B cell (primary cell): ENCODE measurements around the gene KCNJ13. TPM values are rescaled to one million over a fixed set of nuclear protein-coding genes. Genes with fewer than 3 reads are reported as not detected.

Experiments used
- ATAC-seq: fragments of 200-7000 bp; cut with Tn5 transposase; one replicate; pipeline ENCODE4 v1.10.0; 2021; ENCODE audit warnings: low read depth, mild to moderate bottlenecking, moderate number of reproducible peaks, moderate library complexity
- CTCF ChIA-PET: fragments of 350-600 bp; sonication (Branson Sonifier 250); formaldehyde crosslinking; loops from one replicate; lab custom pipeline; 2021; ENCODE audit warnings: antibody characterized with exemption, inconsistent platforms; lab: Charles Lee
- POLR2A ChIA-PET: fragments of 350-600 bp; sonication (Branson Sonifier 250); formaldehyde crosslinking; loops from one replicate; lab custom pipeline; 2021; ENCODE audit warnings: antibody characterized with exemption; lab: Charles Lee
- DNase-seq: peaks from one replicate; pipeline ENCODE4 v3.0.0; 2013
- H2AFZ ChIP-seq: 2 replicates; pipeline ENCODE4 v1.6.1; 2012; ENCODE audit warnings: mild to moderate bottlenecking, low read depth, low read length; ENCODE audit not compliant: insufficient read depth, poor library complexity, severe bottlenecking
- H3K27ac ChIP-seq, 2 donors: 1 replicate in 1 of 2; 2 replicates in 1 of 2; pipeline ENCODE4 v1.5.1; 2012 to 2013; ENCODE audit warnings: low read length in 2 of 2, mild to moderate bottlenecking in 2 of 2, moderate library complexity in 1 of 2
- H3K27me3 ChIP-seq, 4 experiments: fragments of 200-600 bp in 1 of 4; sonication (generic) in 1 of 4; replicated peaks in 1 of 4; 1 replicate in 2 of 4; 2 replicates in 2 of 4; pipeline versions ENCODE4 v1.6.1 to v1.7.0; 2013 to 2016; ENCODE audit warnings: low read length in 3 of 4, mild to moderate bottlenecking in 2 of 4, mixed read lengths in 1 of 4, moderate library complexity in 1 of 4; ENCODE audit not compliant: insufficient read depth in 4 of 4, control insufficient read depth in 3 of 4; ENCODE audit errors: control extremely low read depth in 1 of 4
- H3K36me3 ChIP-seq, 2 experiments: replicated peaks in 1 of 2; 1 replicate in 1 of 2; 2 replicates in 1 of 2; pipeline versions ENCODE4 v1.6.1 to v1.7.1; 2013; ENCODE audit warnings: low read length in 1 of 2; ENCODE audit not compliant: insufficient read depth in 2 of 2, control insufficient read depth in 1 of 2; ENCODE audit errors: control extremely low read depth in 1 of 2, extremely low read depth in 1 of 2
- H3K4me1 ChIP-seq, 2 donors: fragments of 200-600 bp in 1 of 2; sonication (generic) in 1 of 2; 1 replicate in 1 of 2; 2 replicates in 1 of 2; pipeline versions ENCODE4 v1.5.1 to v1.6.1; 2013 to 2017; ENCODE audit warnings: low read length in 2 of 2; ENCODE audit not compliant: control insufficient read depth in 2 of 2, insufficient read depth in 2 of 2
- H3K4me2 ChIP-seq: replicated peaks from 2 replicates; pipeline ENCODE3; 2012; ENCODE audit warnings: mild to moderate bottlenecking, low read depth, low read length; ENCODE audit not compliant: poor library complexity, severe bottlenecking
- H3K4me3 ChIP-seq, 5 experiments: fragments of 200-600 bp in 1 of 5; sonication (generic) in 1 of 5; 1 replicate in 3 of 5; 2 replicates in 2 of 5; pipeline versions ENCODE4 v1.5.1 to v1.7.0; 2011 to 2016; ENCODE audit warnings: low read length in 4 of 5, mild to moderate bottlenecking in 4 of 5, low read depth in 2 of 5, control low read depth in 1 of 5, moderate library complexity in 1 of 5; ENCODE audit not compliant: insufficient read depth in 1 of 5; ENCODE audit errors: control extremely low read depth in 1 of 5, extremely low read depth in 1 of 5
- H3K79me2 ChIP-seq: fragments of 200-600 bp; sonication (generic); one replicate; pipeline ENCODE4 v1.6.0; 2016; ENCODE audit warnings: low read length; ENCODE audit not compliant: control insufficient read depth, insufficient read depth
- H3K9ac ChIP-seq: fragments of 200-600 bp; sonication (generic); 2 replicates; pipeline ENCODE4 v1.6.1; 2017; ENCODE audit warnings: mild to moderate bottlenecking, low read length, moderate library complexity
- H3K9me3 ChIP-seq, 3 donors: one replicate each; pipeline versions ENCODE4 v1.6.1 to v1.7.1; 2013; ENCODE audit warnings: low read length in 2 of 3; ENCODE audit not compliant: control insufficient read depth in 2 of 3, insufficient read depth in 1 of 3; ENCODE audit errors: control extremely low read depth in 1 of 3
- H4K20me1 ChIP-seq: 2 replicates; pipeline ENCODE4 v1.6.0; 2012; ENCODE audit warnings: mild to moderate bottlenecking, low read length; ENCODE audit not compliant: insufficient read depth, control insufficient read depth, poor library complexity, severe bottlenecking
- H3K27ac Mint-ChIP-seq: one replicate; pipeline ENCODE4 v1.8.0; 2021; ENCODE audit warnings: mixed read lengths
- H3K27me3 Mint-ChIP-seq: one replicate; pipeline ENCODE4 v1.8.0; 2021; ENCODE audit warnings: mixed read lengths
- H3K4me1 Mint-ChIP-seq: one replicate; pipeline ENCODE4 v1.8.0; 2021; ENCODE audit warnings: mixed read lengths
- H3K4me3 Mint-ChIP-seq: one replicate; pipeline ENCODE4 v1.8.0; 2021; ENCODE audit warnings: mixed read lengths
- H3K9me3 Mint-ChIP-seq: one replicate; pipeline ENCODE4 v1.8.0; 2022; ENCODE audit warnings: mixed read lengths; ENCODE audit not compliant: insufficient read depth
- EZH2 ChIP-seq: IDR thresholded peaks from 2 replicates; pipeline ENCODE4 v1.6.1; 2012; ENCODE audit warnings: borderline replicate concordance, low read depth, mild to moderate bottlenecking, moderate library complexity, low read length; ENCODE audit not compliant: insufficient read depth, poor library complexity, severe bottlenecking
- WGBS: methylation state at CpG from one replicate; pipeline ENCODE4 v1.1.5; 2013; ENCODE audit warnings: missing lambda C conversion rate; ENCODE audit not compliant: insufficient coverage; 5-methylcytosine and 5-hydroxymethylcytosine counted together
- intact Hi-C: fragments of 100-400 bp; cut with micrococcal nuclease; formaldehyde crosslinking; loops from one replicate; pipeline ENCODE4 v1.10.0; 2022
- polyA plus RNA-seq: library from polyadenylated mRNA; depleted of rRNA; stranded (reverse); fragments of >200 nt; gene quantifications from 2 replicates; pipeline ENCODE4 v1.2.3, GENCODE V29; 2012
- total RNA-seq, 2 donors: library from RNA; stranded (reverse); fragments of 120-200 nt in 1 of 2; gene quantifications; 1 replicate in 1 of 2; 2 replicates in 1 of 2; pipeline versions ENCODE4 v1.2.3 to v1.2.4, GENCODE V29; 2013 to 2022
- TF ChIP-seq, protein P1 (sequence below): fragments of 200-600 bp; IDR thresholded peaks from one replicate; pipeline ENCODE4 v1.8.0; 2022; ENCODE audit warnings: antibody characterized with exemption, mild to moderate bottlenecking

Gene KCNJ13
- total and polyA plus RNA-seq, 2 donors (not counting 1 experiment from before 2014, with no cell fraction given): not detected

DNA sequence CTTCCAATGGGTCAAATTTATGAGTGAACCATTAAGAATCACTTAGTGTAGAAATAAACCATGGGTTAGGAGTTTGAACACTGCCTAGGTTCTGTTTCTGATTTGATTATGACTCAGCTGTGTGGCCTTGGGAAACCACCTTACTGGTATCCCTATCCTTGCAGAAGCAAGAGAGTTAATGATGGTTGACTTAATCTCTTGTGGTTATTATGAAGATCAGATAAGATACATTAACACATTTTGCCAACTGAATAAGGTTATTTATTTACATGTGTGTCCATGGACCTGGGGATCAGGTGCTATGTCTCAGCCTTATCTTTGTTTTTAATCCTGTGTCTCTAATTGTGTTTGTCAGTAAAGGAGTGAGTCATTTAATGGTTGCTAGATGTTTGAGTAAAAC is 5.4 kb upstream of the KCNJ13 start:
- no peak for ATAC-seq
- DNase-seq: no peak
- no peaks in the 10 kb centered on the region for H4K20me1 ChIP-seq
- no peak overlapping the region for H3K9ac ChIP-seq
- POLR2A ChIA-PET: no interaction called here
- no peak for TF ChIP-seq EZH2
- TF ChIP-seq, protein P1, sequence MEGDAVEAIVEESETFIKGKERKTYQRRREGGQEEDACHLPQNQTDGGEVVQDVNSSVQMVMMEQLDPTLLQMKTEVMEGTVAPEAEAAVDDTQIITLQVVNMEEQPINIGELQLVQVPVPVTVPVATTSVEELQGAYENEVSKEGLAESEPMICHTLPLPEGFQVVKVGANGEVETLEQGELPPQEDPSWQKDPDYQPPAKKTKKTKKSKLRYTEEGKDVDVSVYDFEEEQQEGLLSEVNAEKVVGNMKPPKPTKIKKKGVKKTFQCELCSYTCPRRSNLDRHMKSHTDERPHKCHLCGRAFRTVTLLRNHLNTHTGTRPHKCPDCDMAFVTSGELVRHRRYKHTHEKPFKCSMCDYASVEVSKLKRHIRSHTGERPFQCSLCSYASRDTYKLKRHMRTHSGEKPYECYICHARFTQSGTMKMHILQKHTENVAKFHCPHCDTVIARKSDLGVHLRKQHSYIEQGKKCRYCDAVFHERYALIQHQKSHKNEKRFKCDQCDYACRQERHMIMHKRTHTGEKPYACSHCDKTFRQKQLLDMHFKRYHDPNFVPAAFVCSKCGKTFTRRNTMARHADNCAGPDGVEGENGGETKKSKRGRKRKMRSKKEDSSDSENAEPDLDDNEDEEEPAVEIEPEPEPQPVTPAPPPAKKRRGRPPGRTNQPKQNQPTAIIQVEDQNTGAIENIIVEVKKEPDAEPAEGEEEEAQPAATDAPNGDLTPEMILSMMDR: no peak
- Mint-ChIP-seq H3K27me3 (no peaks in the 10 kb centered on the region), H3K27ac (peak overlapping the region; percentile 37), H3K4me1 (peaks cover 5% of the 10 kb centered on the region), H3K9me3 (no peaks in the 10 kb centered on the region), H3K4me3 (no peak overlapping the region)
- no peak overlapping the region for H3K27ac ChIP-seq
- no peaks in the 10 kb centered on the region for H3K27me3 ChIP-seq
- no peak overlapping the region for H3K4me3 ChIP-seq
- H3K79me2 ChIP-seq: peaks cover 5% of the 10 kb centered on the region
- CTCF ChIA-PET: no interaction called here
- H3K4me1 ChIP-seq: no peaks in the 10 kb centered on the region
- H3K9me3 ChIP-seq: no peaks in the 10 kb centered on the region
- H3K4me2 ChIP-seq: no peak overlapping the region
- H3K36me3 ChIP-seq: peaks cover 0 to 11% of the 10 kb centered on the region in 2 experiments
- intact Hi-C loops: no loop called here
- H2AFZ ChIP-seq: no peak overlapping the region

DNA sequence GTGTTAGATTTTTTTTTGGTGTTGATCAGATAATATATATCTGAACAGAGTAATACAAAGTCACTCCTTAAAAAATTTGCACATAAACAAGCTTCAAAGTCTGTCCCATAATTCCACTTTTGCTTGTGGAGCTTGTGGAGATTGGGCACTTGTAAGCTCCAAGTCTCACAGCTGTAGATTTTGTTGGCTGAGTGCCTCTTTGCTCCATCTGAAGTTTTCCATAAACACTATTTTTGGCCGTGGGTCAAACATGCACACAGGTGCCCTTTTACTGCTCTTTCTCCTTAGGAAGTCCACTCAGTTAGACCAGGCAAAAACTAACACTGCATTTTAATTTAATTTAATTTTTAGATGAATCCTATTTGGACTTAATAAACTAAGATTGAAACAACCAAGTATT is 3.6 kb upstream of the KCNJ13 start:
- DNase-seq: no peak
- WGBS: 100% methylated on average over 1 of the region's 1 CpG
- peaks cover 5% of the 10 kb centered on the region for H3K4me1 Mint-ChIP-seq
- TF ChIP-seq, protein P1: no peak
- H3K4me3 Mint-ChIP-seq: no peak overlapping the region
- POLR2A ChIA-PET: no interaction called here
- H3K4me1 ChIP-seq: no peaks in the 10 kb centered on the region
- no peak overlapping the region for H3K27ac ChIP-seq
- no peaks in the 10 kb centered on the region for H3K27me3 Mint-ChIP-seq
- H3K4me3 ChIP-seq: no peak overlapping the region
- no peak overlapping the region for H3K9ac ChIP-seq
- intact Hi-C loops: no loop called here
- no peaks in the 10 kb centered on the region for H3K9me3 ChIP-seq
- no peak overlapping the region for H3K27ac Mint-ChIP-seq
- H3K27me3 ChIP-seq: no peaks in the 10 kb centered on the region
- H4K20me1 ChIP-seq: no peaks in the 10 kb centered on the region
- ATAC-seq: no peak
- peaks cover 0 to 8% of the 10 kb centered on the region in 2 experiments for H3K36me3 ChIP-seq
- CTCF ChIA-PET: no interaction called here
- H3K4me2 ChIP-seq: no peak overlapping the region
- H3K9me3 Mint-ChIP-seq: no peaks in the 10 kb centered on the region
- H2AFZ ChIP-seq: no peak overlapping the region
- no peaks in the 10 kb centered on the region for H3K79me2 ChIP-seq
